ENCODE data around the gene TEX14.
"Not testable (repeated sequence)": the region's sequence is repeated elsewhere in the genome, so short reads cannot be mapped to it uniquely, and the experiment has no call there.

DNA sequence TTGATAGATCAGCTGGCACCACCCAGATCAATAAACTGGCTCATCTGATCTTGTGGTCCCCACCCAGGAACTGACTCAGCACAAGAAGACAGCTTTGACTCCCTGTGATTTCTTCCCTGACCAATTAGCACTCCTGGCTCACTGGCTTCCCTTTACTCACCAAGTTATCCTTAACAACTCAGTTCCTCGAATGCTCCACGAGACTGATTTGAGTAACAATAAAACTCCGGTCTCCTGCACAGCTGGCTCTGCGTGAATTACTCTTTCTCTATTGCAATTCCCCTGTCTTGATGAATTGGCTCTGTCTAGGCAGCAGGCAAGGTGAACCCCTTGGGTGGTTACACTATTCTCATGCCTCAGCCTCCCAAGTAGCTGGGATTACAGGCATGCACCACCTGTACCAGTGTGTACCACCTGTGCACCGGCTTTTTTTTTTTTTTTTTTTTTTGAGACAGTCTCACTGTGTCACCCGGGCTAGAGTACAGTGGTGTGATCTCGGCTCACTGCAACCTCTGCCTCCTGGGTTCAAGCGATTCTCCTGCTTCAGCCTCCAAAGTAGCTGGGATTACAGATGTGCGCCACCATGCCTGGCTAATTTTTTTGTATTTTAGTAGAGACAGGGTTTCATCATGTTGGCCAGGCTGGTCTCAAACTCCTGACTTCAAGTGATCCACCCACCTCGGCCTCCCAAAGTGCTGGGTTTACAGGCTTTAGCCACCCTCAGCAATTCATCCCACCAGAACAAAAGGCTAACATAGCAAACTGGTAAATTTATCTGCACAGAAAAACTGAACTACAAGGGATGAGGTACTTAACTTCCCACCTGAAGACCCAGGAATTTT is 33.7 kb downstream of the TEX14 start:
- not testable (repeated sequence) for TF ChIP-seq CTCF (IDR thresholded peaks at IDR 0.05; ENCODE audit: borderline replicate concordance, extremely low read depth, low read length, poor library complexity, severe bottlenecking); EZH2 (IDR thresholded peaks at IDR 0.05; ENCODE audit: borderline replicate concordance, low read depth, low read length, severe bottlenecking)

Measured in DND-41 (cell line).